Activated CD4-positive, alpha-beta T cell treated with anti-CD3 and anti-CD28 coated beads for 24 hours (primary cell): ENCODE measurements around the gene CLCF1.
"Not testable (repeated sequence)": the region's sequence is repeated elsewhere in the genome, so short reads cannot be mapped to it uniquely, and the experiment has no call there.

Source experiments
- DNase-seq, 2 donors: peaks; one replicate each; pipeline ENCODE4 v3.0.0-alpha.2; 2020; ENCODE audit warnings: low read depth in 2 of 2

Gene CLCF1

DNA sequence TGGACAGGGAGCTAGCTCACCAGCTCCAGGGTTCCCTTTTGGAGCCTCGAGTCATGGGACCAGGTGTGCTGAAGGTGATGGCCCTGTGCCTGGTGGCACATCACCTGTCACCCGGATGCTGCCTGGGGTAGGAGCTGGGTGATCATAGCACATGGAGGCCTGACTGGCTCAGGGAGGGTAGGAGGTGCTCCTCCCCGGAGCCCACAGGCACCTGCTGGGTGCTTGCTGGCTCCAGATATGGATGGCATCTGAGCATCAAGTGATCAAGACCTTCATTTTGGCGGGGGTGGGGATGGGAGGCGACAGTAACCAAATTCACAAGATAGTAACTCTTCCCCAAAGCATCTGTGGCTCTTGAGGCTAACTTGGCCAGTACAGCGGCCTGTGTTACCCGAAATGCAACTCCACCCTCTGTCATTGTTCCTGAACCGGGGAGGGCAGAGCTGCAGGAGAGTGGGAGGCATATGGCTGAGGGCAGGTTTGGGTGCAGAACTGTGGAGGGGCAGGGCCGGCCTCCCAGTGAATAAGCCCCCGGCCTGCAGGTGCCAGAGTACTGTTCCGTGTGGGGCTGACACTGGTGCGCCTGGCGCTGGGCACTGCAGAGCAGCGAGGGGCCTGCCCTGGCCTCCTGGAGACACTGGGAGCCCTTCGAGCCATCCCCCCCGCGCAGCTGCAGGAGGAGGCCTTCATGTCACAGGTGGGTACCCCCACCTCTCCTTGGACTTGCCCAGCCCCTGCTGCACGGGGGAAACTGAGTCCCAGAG, 35.2 kb upstream of the CLCF1 start:
- no peak for DNase-seq

DNA sequence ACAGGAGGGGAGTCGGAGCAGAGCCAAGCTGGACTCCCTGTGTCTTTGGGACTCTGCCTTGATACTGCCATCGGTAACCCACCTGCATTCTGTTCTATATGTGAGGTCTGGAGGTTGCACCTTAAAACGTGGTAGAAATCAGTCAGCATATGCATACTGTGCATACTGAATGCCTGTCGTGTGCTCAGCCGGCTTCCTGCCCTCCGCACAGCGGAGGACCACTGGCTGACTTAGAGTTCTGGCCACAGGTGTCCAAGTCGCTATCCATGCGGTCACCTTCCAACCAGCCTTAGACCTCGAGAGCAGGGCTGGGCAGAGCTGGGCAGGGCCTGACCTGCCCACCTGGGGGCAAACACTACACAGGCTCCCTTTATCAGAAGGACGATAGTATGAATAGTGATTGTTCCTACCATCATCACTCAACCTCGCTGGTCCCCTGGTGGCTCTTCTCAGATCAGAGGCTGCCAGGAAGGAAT, 34.3 kb upstream of the CLCF1 start:
- DNase-seq, result no peak

DNA sequence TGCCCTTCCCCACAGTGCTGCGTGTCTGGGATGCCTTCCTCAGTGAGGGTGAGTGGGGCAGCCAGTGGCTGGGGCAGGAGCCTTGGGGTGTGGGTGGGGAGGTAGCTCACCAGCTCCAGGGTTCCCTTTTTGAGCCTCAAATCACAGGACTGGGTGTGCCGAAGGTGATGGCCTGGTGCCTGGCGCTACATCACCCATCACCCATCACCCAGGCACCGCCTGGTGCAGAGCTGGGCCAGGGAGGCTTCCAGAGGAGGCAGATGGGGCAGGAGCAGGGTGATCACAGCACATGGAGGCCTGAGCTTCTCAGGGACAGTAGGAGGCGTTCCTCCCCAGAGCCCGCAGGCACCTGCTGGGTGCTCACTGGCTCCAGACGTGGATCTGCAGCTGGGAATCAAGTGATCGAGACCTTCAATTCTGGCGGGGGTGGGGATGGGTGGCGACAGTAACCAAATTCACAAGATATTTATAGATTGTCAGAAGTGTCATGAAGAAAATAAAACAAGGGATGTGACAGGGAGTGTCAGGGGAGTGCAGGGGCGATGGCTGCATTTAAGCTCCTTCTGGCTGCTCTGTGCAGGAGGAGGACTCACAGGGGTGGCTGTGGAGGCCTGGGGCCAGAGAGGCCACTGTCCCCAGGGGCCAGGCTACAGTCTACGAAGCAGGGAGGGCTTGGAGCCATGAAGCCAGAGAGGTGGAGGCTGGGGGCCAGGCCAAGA, 33.7 kb upstream of the CLCF1 start:
- no peak for DNase-seq

DNA sequence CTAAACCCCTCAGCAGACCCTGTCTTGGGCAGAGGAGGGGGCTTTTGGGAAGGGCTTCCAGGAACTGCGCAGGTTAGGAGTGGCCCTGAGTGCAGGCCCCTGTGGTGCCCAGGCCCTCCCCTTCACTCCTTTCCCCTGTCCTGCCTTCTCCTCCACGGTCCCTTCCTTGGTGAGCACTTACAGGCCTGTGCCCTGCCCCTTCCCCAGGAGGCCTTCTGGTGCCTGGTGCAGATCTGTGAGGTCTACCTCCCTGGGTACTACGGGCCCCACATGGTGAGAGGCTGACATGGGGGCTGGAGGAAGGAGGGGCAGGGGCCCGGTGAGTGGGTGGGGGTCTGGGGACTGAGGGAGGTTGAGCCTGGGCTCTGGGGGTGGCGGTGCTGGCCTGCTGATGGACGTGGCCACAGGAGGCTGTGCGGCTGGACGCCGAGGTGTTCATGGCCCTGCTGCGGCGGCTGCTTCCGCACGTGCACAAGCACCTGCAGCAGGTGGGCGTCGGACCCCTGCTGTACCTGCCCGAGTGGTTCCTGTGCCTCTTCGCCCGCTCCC, 33.1 kb upstream of the CLCF1 start:
- no peak for DNase-seq

DNA sequence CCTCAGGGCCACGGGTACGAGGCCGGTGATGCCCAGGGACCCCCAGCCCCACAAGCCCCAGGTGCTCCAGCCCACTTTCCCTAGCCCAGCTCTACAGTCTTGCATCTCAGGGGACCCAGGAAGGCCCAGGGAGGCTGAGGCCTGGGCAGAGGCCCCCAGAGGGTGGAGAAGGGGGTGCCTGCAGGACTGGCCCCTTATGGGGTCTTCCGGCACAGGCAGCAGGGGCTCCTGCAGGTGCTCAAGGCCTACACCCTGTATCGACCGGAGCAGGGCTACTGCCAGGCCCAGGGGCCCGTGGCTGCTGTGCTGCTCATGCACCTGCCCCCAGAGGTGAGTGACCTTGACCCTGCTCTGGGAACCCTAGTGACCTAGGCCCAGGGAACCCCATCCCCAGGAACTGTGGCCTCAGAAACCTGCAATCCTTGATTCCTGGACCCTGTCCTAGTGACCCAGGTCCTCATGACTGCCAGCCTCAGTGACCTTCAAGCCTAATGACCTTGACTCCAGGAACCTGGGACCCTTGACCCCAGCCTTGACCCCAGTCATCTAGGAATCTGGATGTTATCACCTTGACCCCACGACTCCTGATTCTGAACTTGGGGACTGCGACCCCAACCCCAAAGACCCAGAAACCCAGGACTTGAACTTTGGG, 32.4 kb upstream of the CLCF1 start:
- no peak for DNase-seq

- no peak for DNase-seq
These were observed 31.8 kb upstream of the CLCF1 start for GRCh38 chr11:67405196-67405567.

DNA sequence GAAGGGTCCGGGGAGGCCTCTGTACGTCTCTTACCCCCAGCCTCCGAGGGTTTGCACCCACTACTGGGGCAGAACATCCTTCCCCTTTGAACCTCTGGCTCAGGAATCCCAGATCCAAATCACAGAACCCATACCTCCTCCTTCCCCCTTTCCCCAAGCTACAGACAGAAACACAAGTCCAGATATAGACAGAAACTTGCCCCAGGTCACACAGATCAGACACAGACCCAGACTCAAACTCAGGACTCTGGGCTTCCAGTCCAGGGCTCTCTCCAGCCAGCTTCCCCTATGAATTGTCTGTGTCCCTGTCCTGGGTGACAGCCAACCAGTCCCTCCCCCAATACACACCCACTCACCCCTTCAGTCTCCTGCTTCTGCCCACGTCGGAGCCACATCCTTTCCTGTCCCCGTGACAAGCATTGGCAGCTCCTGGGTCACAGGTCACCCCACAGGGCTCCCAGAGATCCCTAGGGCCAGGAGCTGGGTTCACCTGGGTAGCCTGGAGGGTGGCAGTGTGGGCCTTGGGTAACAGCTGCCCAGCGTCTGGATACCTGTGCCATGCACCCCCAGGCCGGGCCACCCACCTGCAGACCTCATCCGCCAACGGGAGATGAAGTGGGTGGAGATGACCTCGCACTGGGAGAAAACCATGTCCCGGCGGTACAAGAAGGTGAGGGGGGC, 31.3 kb upstream of the CLCF1 start:
- no peak for DNase-seq

- not testable (repeated sequence) for DNase-seq
These were observed 29.7 kb upstream of the CLCF1 start for GRCh38 chr11:67403085-67403484.

GRCh38 chr11:67402192-67402839, 28.9 kb upstream of the CLCF1 start:
- not testable (repeated sequence) for DNase-seq

GRCh38 chr11:67401495-67402191, 28.2 kb upstream of the CLCF1 start, which contains the start of gene PPP1CA:
PPP1CA (minus strand) TSS chr11:67401858; CDS start chr11:67401782, 76 bp downstream.
- DNase-seq, result peak; percentile 85 to 87

DNA sequence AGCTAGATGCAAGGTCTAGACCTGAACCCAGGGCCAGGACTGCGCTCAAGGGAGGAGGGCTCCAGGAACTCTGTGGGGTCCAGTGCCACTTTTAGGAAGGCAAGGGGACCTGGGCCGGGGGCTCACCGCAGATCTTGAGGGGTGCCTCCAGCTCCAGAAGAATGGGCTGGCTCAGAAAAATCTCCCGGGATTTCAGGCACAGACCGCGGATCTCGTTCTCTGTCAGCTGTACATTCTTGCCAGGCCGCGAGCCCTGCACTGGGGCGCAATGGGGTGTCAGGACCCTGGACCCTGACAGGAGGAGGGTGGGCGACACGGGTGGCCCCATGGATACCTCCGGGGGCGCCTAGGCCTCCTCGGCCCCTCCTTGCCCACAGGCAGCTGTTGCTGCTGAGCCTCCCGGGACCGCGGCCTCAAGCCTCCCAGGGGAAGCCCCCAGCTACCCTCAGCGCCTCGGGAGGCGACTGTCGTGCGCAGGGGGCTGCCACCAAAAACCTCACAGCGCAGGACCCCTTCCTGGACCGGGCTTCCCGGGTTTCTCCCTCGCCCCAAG, 27.6 kb upstream of the CLCF1 start:
- no peak for DNase-seq

GRCh38 chr11:67400251-67400941, 27.0 kb upstream of the CLCF1 start:
- DNase-seq, result no peak

DNA sequence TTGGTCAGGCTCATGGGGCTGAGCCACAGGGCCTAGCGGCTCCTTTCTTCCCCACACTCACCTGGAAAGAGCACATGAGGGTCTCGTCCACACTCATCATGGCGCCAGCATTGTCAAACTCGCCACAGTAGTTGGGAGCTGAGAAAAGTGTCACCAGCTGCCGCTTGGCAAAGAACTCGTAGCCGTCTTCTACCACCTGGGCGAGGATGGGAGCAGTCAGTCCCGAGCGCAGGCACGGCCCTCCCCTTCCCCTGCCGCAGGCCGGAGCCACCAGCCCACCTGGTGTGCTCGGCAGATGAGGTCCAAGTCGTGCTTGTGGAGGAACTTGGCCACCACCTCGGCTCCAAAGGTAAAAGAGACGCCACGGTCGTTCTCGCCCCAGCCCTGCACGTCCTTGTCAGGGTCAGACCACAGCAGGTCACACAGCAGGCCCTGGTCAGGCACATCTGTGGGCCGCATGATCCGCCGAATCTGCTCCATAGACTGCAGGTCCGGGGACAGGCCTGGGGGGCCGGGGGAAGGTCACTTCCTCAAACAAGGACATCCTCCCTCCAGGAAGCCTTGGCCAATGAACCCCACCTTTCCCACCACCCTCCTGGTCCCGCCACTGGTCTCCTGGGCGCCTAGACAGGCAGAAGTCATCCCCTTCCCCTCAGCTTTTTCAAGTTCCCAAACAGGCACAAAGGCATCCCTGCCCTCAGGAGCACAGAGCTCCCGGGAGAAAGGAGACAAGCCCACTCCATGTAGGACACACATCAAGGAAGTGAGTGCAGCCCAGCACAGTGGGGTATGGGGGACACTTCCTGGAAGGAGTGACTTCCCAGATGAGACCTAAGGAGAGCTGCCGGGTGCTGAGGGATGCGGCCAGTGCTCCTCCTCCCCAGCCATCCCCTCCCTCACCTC, 25.5 kb upstream of the CLCF1 start:
- DNase-seq, result no peak

DNA sequence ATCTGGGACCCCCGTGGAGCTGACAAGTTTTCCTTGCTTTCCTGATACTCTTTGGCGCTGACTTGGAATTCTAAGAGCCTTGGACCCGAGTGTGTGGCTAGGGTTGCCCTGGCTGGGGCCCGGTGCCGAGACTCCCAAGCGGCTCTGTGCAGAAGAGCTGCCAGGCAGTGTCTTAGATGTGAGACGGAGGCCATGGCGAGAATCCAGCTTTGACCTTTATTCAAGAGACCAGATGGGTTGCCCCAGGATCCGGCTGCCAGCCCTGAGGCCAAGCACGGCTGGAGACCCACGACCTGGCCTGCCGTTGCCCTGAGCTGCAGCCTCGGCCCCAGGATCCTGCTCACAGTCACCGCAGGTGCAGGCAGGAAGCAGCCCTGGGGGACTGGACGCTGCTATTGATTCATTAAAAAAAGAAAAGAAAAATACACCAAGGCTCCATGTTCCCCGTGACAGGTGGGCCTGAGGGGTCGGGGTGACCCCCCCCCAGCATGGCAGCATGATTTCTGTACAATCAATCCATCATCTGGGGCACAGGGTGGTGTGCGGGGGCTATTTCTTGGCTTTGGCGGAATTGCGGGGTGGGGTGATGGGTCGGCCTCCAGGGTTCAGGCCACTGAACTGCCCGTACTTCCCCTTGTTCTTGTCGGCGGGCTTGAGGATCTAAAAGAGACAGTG, 24.7 kb upstream of the CLCF1 start:
- DNase-seq, result no peak

DNA sequence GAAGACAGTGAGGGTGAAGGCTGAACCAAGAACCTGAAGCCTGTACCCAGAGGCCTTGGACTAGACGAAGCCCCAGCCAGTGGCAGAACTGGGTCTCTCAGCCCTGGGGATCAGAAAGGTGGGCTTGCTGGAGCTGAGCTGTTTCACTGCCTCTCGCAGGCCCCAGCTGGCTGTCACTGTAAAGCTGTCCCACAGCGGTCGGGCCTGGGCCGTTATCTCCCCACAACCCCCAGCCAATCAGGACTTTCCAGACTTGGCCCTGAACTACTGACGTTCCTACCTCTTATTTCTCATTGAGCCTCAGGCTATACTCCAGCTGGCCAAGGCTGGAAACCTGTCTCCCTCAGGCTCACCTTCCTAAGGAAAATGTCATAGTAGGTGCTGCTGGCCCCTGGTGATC, 24.1 kb upstream of the CLCF1 start:
- no peak for DNase-seq

GRCh38 chr11:67396587-67397389, 23.4 kb upstream of the CLCF1 start:
- no peak for DNase-seq

DNA sequence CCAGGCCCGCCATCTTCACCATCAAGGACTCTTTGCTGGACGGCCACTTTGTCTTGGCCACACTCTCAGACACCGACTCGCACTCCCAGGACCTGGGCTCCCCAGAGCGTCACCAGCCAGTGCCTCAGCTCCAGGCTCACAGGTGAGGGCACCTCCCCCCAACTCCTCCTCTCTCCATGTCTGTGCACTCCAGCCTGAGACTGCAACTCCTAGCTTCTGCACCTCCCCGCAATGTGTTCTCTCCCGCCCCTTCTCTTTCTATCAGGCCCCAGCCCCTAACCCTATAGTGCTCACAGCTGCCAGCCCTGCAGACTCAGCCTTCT, 22.8 kb upstream of the CLCF1 start:
- no peak for DNase-seq
